SH-SY5Y (cell line): ENCODE data around the gene COQ10B.

Experiments used
- GATA2 ChIP-seq: IDR thresholded peaks from 2 replicates; pipeline ENCODE4 v1.6.1; 2011; ENCODE audit warnings: mild to moderate bottlenecking, low read depth, low read length
- GATA3 ChIP-seq: IDR thresholded peaks from 2 replicates; pipeline ENCODE4 v1.6.1; 2011; ENCODE audit warnings: low read depth, mild to moderate bottlenecking, low read length, moderate library complexity

GRCh38 chr2:197431858-197432257 is 21.5 kb upstream of the COQ10B start:
- TF ChIP-seq GATA2 = no peak
- TF ChIP-seq GATA3 = no peak
